ENCODE measurements around the gene PLAAT1. TPM values are rescaled to one million over a fixed set of nuclear protein-coding genes. Genes with fewer than 3 reads are reported as not detected.

Gene PLAAT1
- total and polyA plus RNA-seq, 10 donors, result 0.38 to 1.5 (median 0.53) TPM; not detected in 6

DNA sequence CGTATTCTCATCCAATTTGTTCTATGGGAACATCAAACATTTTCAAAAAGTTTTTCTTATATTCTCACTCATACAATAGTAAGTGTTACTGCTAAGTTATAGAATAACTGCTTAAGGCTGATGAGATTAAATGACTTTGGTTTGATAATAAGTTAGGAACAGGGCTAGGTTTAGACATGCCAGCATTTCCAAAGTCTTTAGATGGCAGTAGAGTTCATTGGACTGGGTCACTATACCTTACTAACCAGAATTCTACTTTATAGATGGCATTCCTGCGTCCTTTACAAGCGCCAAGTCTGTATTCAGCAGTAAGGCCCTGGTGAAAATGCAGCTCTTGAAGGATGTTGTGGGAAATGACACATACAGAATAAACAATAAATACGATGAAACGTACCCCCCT is 21.7 kb downstream of the PLAAT1 start:
- no peaks in the 10 kb centered on the region for H3K27me3 ChIP-seq (replicated peaks in 1 of 7)
- no peak for DNase-seq
- WGBS, 5 donors, result 77 to 95% (median 88%) methylated on average over 5 of the region's 5 CpGs
- no peak for TF ChIP-seq POLR2AphosphoS5 (IDR thresholded peaks at IDR 0.05)
- TF ChIP-seq, protein P1, sequence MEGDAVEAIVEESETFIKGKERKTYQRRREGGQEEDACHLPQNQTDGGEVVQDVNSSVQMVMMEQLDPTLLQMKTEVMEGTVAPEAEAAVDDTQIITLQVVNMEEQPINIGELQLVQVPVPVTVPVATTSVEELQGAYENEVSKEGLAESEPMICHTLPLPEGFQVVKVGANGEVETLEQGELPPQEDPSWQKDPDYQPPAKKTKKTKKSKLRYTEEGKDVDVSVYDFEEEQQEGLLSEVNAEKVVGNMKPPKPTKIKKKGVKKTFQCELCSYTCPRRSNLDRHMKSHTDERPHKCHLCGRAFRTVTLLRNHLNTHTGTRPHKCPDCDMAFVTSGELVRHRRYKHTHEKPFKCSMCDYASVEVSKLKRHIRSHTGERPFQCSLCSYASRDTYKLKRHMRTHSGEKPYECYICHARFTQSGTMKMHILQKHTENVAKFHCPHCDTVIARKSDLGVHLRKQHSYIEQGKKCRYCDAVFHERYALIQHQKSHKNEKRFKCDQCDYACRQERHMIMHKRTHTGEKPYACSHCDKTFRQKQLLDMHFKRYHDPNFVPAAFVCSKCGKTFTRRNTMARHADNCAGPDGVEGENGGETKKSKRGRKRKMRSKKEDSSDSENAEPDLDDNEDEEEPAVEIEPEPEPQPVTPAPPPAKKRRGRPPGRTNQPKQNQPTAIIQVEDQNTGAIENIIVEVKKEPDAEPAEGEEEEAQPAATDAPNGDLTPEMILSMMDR (IDR thresholded peaks at IDR 0.05 in 8 of 11, conservative IDR thresholded peaks at IDR 0.05 in 3 of 11), result no peak
- TF ChIP-seq POLR2A (IDR thresholded peaks at IDR 0.05), result no peak
- H3K4me3 ChIP-seq, result no peak overlapping the region
- no peak overlapping the region for H3K27ac ChIP-seq
- no peaks in the 10 kb centered on the region for H3K4me1 ChIP-seq
- H3K36me3 ChIP-seq, result no peaks in the 10 kb centered on the region
- intact Hi-C loops (cut with DNase I; ENCODE audit: low total_unique reads), result no loop called here
- H3K9me3 ChIP-seq, result peaks cover 0 to 3% (median 0%) of the 10 kb centered on the region in 8 donors

GRCh38 chr3:193269343-193270028 is 28.5 kb downstream of the PLAAT1 start:
- no peak overlapping the region for H3K27ac ChIP-seq
- intact Hi-C loops (cut with DNase I; ENCODE audit: low total_unique reads), result no loop called here
- no peaks in the 10 kb centered on the region for H3K36me3 ChIP-seq
- TF ChIP-seq POLR2A (IDR thresholded peaks at IDR 0.05) (no peak), POLR2AphosphoS5 (IDR thresholded peaks at IDR 0.05) (no peak)
- TF ChIP-seq, protein P1 (IDR thresholded peaks at IDR 0.05 in 8 of 11, conservative IDR thresholded peaks at IDR 0.05 in 3 of 11), result no peak
- H3K4me3 ChIP-seq, result no peak overlapping the region
- no peaks in the 10 kb centered on the region for H3K27me3 ChIP-seq (replicated peaks in 1 of 7)
- 65 to 79% (median 78%) methylated on average over 3 of the region's 3 CpGs for WGBS, 5 donors
- DNase-seq, result no peak
- peaks cover 0 to 5% (median 0%) of the 10 kb centered on the region in 8 donors for H3K9me3 ChIP-seq
- H3K4me1 ChIP-seq, result no peaks in the 10 kb centered on the region

- Histone ChIP-seq H3K4me1 (no peaks in the 10 kb centered on the region), H3K36me3 (no peaks in the 10 kb centered on the region), H3K27ac (no peak overlapping the region), H3K9me3 (peaks cover 0 to 5% (median 0%) of the 10 kb centered on the region in 8 donors), H3K4me3 (no peak overlapping the region), H3K27me3 (replicated peaks in 1 of 7) (no peaks in the 10 kb centered on the region)
- no peak for TF ChIP-seq POLR2AphosphoS5 (IDR thresholded peaks at IDR 0.05)
- no peak for DNase-seq
- 79 to 89% (median 83%) methylated on average over 3 of the region's 3 CpGs for WGBS, 5 donors
- intact Hi-C loops (cut with DNase I; ENCODE audit: low total_unique reads), result no loop called here
These were observed 29.4 kb downstream of the PLAAT1 start for GRCh38 chr3:193270451-193270850.

GRCh38 chr3:193271101-193271840 is 30.2 kb downstream of the PLAAT1 start:
- TF ChIP-seq POLR2AphosphoS5 (IDR thresholded peaks at IDR 0.05), result no peak
- TF ChIP-seq, protein P1 (IDR thresholded peaks at IDR 0.05 in 8 of 11, conservative IDR thresholded peaks at IDR 0.05 in 3 of 11), result no peak
- TF ChIP-seq POLR2A (IDR thresholded peaks at IDR 0.05), result no peak
- DNase-seq, result no peak
- peaks cover 0 to 5% (median 0%) of the 10 kb centered on the region in 8 donors for H3K9me3 ChIP-seq
- WGBS, 5 donors, result 75 to 90% (median 88%) methylated on average over 3 of the region's 3 CpGs
- H3K27ac ChIP-seq, result no peak overlapping the region
- no peaks in the 10 kb centered on the region for H3K27me3 ChIP-seq (replicated peaks in 1 of 7)
- H3K4me1 ChIP-seq, result no peaks in the 10 kb centered on the region
- no peak overlapping the region for H3K4me3 ChIP-seq
- intact Hi-C loops (cut with DNase I; ENCODE audit: low total_unique reads), result no loop called here
- H3K36me3 ChIP-seq, result no peaks in the 10 kb centered on the region

Data from spleen (tissue), 11 donors.